Measurements from ENCODE around the gene DENND6B. TPM values are rescaled to one million over a fixed set of nuclear protein-coding genes. Genes with fewer than 3 reads are reported as not detected.

Gene DENND6B
- total RNA-seq, 1 experiment from 2014 or later, result 3.5 TPM

DNA sequence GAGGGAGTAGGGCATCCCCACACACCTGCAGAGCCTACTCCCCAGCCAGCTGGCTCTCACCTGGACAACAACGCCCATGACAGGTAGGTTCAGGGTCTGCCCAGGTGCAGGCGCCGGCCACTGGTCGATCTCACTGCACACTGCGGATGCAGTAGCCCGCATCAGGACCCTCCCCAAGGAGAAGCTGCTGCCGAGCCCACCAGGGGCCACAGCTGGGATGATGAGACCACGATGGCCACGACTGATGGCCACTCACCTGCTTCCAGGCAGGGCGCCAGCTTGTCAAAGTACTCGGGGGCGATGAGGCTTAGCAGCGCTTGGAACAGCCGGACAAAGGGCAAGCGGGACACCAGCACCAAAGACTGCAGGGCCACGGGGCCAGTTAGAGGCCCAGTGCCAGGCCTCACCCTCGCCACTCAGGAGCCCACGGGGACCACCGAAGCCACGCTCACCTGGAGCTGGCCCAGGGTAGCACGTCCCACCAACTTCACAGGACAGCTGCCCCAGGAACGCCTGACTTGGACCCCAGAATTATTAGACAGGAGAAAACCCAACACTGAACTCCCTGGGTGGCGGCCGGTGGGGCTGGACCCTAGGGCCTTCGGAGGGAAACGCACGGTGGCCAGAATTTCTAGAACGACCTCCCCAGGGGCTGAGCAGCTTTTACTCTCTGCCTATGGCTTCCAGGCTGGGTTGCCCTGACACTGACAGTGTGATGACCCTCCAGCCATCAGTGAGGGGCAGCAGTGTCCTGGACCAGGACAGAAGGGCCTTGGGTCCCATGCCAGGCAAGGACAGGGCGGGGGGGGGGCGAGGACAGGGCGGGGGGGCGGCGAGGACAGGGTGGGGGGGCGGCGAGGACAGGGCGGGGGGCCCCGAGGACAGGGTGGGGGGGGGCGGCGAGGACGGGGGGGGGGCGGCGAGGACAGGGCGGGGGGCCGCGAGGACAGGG, 10.4 kb downstream of the DENND6B start:
- no peak for DNase-seq (ENCODE audit: low read depth)

GRCh38 chr22:50315289-50316113, 11.3 kb downstream of the DENND6B start:
- DNase-seq (ENCODE audit: low read depth), result no peak

- no peak for DNase-seq (ENCODE audit: low read depth)
Measured at GRCh38 chr22:50314455-50315288, 12.1 kb downstream of the DENND6B start.

GRCh38 chr22:50314081-50314454, 12.7 kb downstream of the DENND6B start:
- no peak for DNase-seq (ENCODE audit: low read depth)

- no peak for DNase-seq (ENCODE audit: low read depth)
Measured at GRCh38 chr22:50313600-50313999, 13.2 kb downstream of the DENND6B start.

DNA sequence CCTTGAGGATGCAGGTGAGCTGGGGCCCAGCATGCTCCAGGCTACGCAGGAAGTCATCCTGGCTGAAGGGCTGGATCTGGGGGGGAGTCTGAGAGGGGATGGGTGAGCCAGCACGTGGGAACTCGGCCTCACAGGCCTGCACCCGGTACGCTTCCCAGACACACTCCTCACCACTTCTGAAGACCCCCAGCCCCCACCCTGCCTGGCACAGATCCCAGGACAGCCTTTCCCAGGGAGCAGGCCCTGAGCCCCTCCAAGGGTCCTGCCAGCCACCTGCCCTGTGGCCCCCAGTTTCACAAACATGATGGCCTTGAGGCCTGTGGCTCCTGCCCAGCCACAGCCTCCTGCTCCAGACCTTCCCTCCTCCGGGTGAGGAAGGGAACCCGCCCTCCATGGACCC, 13.8 kb downstream of the DENND6B start:
- DNase-seq (ENCODE audit: low read depth), result no peak

DNA sequence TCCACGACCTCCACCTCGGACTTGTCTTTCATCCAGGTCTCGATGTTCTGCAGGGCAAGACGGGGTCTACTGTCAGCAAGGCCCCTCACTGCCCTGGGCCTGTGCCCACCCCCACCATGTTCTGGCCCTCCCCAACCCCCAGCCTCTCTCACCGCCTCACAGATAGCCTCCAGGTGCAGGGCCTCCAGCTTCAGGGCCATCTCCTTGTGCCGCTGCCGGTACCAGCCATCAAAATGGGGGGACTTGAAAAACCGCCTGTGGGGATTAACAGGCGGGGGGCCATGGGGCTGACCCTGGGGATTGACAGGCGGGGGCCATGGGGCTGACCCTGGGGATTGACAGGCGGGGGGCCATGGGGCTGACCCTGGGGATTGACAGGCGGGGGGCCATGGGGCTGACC, 14.4 kb downstream of the DENND6B start:
- DNase-seq (ENCODE audit: low read depth), result no peak

DNA sequence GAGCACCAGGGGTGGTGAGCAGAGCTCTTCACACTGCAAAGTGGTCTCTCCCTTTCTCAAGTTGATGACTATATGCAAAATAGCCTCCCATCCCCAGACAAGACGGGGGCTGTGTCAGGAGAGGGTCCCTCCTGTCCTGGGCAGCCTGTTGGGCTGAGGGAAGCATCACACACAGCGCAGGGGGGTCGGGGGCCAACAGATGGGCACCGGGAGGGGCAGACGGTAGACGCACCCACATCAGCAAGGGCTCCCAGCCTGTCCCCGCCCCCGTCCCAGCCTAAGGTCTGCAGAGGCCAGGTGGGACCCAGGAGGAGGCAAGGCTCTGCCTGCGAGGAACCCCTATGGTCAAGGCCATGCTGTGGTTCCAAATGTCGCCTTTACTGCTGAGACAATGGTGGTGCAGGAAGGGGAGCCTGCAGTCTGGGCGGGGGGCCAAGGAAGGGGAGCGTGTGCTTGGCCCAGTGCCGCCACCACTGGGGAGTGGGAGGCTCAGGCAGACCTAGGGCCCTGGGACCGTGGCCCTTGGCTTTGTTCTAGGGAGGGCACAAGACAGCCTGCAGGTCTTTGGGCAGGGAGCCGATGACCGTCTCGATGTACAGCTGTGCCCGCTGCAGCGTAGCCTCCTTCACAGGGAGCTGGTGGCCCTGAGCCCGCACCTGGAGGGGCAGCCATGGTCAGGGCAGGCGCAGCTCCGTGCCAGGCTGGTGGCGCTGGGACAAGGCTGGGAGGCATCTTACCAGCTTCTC, 15.0 kb downstream of the DENND6B start:
- DNase-seq (ENCODE audit: low read depth), result no peak

DNA sequence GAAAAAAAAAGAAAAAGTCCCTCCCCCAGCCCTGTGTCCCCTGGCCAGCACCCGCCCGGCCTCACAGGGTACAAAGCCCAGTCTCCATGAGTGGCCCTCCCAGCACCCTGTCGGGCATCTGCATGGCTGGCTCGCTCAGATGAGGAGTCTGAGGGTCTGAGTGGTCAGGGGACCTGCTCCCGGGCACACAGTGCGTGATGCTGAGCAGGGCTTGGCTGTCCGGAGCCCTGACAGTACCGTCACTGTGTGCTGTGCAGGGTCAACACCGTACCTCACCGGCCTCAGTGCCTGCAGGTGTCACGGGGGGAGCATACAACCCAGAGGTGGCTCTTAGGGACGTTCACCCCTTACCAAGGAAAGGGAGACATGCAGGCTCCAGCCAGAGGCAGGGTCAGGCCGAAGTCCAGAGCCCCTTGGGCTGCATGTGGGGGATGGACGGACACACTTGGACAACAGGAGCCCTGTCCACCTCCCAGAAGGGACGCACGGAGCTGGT, 15.8 kb downstream of the DENND6B start:
- DNase-seq (ENCODE audit: low read depth), result no peak

- DNase-seq (ENCODE audit: low read depth), result no peak
Measured at GRCh38 chr22:50310031-50310722, 16.6 kb downstream of the DENND6B start.

DNA sequence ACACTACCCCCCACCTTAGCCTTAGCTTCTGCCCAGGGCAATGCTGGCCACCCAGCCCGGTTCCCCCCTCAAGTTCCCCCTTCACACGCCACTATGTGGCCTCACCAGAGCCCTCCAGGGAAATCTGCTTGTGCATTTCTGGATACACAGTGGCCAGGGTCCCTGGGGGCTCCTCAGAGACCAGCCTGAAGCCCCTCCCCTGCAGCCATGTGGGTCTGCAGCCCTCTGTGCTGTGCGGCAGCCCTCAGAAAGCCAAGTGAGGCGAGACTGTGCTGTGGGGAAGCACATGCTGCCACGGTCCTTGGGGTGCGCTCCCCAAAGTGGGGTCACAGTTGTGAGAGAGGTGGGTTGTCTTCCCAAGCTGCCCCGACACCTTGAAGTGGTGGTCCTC, 17.2 kb downstream of the DENND6B start:
- DNase-seq (ENCODE audit: low read depth), result no peak

GRCh38 chr22:50308986-50309600, 17.7 kb downstream of the DENND6B start:
- peak; percentile 49 for DNase-seq (ENCODE audit: low read depth)

- DNase-seq (ENCODE audit: low read depth), result peak; percentile 80
Measured at GRCh38 chr22:50308597-50308935, 18.2 kb downstream of the DENND6B start.

DNA sequence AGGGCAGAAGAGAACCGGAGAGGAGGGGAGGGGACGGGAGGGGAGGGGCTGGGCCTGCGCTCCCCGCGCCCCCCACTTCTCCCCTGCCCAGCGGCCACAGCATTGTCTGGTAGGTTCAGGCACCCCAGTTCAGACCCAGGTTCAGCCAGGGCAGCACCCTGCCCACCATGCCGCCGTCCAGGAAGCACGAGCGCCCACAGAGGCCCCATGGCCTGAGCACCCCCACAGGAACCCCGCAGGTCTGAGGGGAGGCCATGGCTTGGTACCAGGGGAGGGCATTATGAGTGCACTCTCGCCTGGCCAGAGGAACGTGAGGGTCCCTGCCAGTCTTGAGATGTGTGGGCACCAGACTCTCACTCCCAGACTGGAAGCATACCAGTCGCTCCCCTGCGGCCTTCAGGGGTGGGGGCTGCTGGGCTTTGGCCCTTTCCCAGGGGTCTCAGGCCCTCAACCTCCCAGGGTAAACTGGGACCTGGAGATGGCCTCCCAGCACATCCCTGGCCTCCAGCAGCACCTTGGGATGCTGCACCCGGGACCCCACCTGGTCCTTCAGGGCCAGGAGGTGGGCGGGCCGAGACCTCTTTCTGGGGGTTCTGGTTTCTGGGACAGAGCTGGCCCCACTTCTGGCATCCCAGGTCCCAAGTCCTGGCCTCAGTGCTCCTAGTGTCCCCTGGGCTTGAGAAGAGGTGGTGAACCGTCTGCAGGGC, 18.8 kb downstream of the DENND6B start:
- DNase-seq (ENCODE audit: low read depth), result no peak

DNA sequence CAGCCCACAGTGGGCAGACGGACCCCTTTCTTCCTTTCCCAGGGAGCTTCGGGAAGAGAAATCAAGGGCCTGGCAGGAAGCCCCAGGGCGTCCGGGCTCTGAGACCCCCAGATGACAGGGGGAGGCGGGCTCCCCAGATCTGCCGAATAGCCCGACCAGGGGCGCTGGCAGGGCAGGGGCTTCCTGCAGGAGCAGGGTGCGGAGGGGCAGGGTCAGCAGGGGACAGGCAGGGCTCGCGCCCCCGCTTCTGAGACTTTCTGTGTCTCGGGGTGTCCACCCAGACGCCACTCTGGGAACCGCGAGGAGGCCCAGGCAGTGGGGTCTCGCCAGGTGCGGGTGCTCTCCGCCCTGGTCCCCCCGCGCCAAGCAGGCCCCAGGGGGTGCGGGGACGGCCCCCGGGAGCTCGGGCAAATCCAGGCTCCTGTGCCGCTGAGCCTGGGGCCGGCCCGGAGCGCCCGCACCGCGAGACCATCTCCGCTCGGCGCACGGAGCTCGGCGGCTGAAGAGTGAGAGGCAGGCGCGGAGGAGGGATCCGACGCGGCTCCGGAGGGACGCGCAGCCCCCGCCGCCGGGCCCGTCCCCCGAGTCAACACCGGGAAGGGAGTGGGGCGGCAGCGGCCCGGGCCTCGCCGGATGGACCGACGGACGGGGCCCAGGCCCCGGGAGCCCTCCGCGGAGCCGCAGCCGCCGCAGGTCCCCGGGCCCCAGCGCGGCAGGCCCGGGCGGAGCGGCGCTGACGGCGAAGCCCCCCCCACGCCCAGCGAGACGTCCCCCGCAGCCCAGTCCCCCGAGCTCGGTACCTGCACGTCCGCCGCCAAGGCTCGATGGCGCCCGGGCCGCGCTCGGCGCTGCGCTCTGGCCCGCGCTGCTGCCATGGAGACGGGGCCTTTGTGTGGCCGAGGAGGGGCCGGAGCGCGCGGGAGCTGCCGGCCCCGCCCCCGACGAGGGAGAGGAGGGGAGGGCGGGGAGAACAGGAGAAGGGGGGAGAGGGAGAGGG, 19.8 kb downstream of the DENND6B start, which contains the start of gene PLXNB2:
PLXNB2 (minus strand) TSS at position 894 of the 997 bp plus-strand sequence. CDS start 17,062 bp downstream, outside the sequence.
- DNase-seq (ENCODE audit: low read depth), result peak; percentile 80

- peak; percentile 98 for DNase-seq (ENCODE audit: low read depth)
Measured at GRCh38 chr22:50305923-50306566, 20.8 kb downstream of the DENND6B start.

GRCh38 chr22:50305393-50305922, 21.4 kb downstream of the DENND6B start:
- DNase-seq (ENCODE audit: low read depth), result no peak

Measured in LHCN-M2 (cell line).